Epidermal melanocyte (primary cell): ENCODE results near the gene ALKBH3.

Experiments used
- DNase-seq: peaks from one replicate; pipeline ENCODE4 v3.0.0; 2011; ENCODE audit warnings: low spot score; ENCODE audit not compliant: insufficient read length

The ALKBH3 gene

GRCh38 chr11:43937434-43938411, 57.1 kb downstream of the ALKBH3 start:
- DNase-seq = no peak

DNA sequence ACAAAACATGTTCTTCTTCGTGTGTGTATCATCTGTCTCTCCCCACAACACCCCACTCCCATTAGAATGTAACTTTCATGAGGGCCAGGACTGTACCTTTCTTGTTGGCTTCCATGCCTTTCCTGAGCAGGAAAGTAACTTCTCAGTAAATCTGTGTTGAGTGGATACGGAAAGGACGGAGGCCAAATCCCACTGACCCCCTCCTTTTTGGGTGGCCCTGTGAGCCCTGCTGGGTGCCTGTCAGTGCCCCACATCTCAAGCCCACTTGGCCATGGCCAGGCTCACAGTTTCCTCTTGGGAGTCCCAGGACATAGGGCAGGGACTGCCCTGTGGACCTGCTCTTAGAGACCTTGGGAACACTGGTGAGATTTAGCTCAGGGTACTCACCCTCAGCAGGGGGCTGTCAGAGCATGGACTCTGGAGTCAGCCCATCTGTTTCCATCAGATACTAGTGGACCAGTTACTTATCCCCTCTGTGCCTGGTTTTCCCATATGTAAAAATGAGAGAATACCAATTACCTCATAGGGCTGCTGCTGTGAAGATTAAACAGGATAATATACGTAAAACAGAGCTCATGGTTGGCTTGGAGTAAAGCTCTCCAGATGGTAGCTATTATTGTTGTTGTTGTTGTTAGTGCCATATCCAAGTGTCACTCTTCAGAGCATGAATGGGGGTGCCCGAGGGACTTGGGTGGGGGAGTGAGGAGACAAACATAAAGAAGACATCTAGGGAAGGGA, 60.8 kb downstream of the ALKBH3 start:
- no peak for DNase-seq

GRCh38 chr11:43942662-43943371, 62.2 kb downstream of the ALKBH3 start:
- DNase-seq = no peak

DNA sequence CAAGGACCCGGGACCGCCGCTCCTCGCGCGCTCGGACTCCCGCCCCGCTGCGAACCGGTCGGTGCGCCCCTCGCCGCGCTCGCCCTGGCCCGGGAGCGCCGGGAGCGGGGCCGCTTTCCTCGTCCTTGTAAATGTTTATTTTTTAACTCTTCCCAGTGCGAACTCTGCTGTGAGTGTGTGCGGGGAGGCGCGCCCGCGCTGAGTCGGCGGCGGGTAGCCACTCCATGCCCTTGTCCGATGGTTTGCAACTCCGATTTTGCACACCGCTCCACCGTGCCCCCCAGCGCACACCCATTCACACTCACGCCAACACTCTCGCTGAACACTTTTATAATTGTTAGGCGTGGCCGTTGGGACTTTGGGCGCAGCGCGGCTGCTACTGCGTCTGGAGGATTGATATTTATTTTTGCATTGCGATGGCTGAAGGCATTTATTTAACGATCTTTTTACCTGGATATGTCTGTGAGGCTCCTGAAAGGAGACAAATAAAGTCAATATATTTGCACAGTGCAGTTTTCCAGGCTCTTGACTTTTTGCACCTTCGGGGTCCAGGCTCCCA, 62.8 kb downstream of the ALKBH3 start:
- DNase-seq = no peak

- DNase-seq = no peak
These were observed 63.5 kb downstream of the ALKBH3 start for GRCh38 chr11:43943931-43944751.

DNA sequence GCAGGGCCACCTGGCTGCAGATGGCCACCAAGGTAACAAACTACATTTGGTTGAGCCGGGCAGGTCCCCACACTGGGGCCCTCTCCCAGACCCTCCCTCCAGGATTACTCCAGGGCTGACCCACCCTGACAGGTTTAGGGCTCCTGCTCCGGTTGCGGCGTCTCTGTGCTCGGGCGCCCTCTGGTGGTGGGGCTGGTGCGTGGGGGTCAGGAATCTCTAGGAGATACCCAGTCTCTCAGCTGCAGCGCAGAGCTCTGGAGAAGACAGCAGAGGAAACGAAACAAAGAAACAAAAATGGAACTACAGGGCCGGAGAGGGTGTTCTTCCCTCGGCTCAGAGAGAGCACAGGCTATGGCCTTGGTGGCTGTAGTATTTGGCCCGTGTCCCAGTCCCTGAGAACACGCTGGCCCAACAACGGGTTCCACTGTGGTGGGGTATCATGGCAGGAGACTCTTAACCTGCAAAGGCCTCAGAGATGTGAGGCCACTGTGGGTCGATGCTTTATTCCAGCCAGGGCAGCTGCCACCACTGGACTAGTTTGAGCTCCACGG, 64.2 kb downstream of the ALKBH3 start:
- DNase-seq = peak; percentile 62

DNA sequence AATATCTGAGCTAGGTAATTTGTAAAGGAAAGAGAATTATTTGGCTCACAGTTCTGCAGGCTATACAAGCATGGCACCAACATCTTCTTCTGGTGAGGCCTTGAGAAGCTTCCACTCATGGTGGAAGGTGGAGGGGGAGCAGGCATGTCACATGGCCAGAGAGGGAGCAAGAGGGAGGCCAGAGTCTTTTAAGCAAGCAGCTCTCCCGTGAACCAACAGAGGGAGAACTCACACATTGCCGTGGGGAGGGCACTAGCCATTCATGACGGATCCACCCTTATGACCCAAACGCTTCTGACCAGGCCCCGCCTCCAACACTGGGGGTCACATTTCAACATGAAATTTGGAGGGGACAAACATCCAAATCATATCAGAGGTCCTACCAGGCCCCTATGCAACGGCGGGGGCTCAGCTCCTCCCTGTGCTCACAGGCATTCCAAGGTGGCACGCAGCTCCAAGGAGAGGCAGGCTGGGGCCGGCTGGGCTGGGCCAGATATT, 66.4 kb downstream of the ALKBH3 start:
- DNase-seq = no peak

DNA sequence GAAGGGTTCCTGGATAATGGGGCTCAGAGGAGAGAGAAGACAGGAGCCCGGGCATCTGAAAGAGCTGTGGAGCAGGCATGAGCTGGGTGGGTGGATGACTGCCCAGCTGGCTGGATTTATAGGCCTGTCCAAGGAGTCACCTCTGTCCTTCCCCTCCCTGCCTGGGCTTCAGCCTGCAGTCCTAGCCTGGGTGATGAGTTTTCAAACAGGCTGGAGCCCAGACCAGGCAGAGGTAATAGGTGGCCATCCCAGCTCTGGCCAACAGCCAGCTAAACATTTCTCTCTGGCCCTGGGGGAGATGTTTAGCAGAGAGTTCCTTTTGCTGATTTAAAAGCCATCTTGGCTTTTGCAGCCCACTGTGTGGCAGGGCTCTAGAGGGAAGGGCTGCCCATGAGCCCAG, 67.2 kb downstream of the ALKBH3 start:
- no peak for DNase-seq

- no peak for DNase-seq
These were observed 68.0 kb downstream of the ALKBH3 start for GRCh38 chr11:43948341-43949225.

GRCh38 chr11:43950311-43950855, 69.8 kb downstream of the ALKBH3 start:
- no peak for DNase-seq

DNA sequence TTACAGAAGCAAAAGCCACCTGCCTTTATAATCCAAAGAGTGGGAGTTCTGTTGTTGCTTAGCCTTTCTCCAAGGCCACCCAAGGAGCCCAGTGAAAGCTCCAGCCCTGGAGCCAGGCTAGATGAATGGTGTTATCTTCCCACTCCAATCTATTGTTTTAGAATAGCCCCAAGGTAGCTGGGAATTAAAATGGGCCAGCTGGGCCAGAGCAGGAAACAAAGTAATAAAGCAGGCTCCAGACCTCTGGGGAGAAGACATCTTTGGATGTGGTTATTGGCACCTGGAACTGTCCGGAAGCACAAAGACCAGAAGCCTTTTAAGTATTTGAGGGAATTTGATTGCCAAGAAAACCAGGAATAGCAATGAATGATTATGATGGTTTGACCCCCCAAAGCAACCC, 70.6 kb downstream of the ALKBH3 start:
- DNase-seq = no peak

GRCh38 chr11:43952020-43952400, 71.4 kb downstream of the ALKBH3 start:
- no peak for DNase-seq

- DNase-seq = no peak
These were observed 72.0 kb downstream of the ALKBH3 start for GRCh38 chr11:43952401-43953342.

DNA sequence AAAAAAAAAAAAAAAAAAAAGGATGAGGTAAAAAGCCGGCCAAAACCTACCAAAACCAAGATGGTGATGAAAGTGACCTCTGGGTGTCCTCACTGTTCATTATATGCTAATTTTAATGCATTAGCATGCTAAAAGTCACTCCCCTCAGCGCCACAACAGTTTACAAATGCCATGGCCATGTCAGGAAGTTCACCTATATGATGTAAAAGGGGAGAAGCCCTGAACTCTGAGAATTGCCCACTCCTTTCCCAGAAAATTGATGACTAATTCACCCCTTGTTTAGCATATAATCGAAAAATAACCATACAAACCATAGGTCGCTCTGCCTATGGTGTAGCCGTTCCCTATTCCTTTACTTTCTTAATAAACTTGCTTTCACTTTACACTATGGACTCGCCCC, 72.9 kb downstream of the ALKBH3 start:
- DNase-seq = no peak

DNA sequence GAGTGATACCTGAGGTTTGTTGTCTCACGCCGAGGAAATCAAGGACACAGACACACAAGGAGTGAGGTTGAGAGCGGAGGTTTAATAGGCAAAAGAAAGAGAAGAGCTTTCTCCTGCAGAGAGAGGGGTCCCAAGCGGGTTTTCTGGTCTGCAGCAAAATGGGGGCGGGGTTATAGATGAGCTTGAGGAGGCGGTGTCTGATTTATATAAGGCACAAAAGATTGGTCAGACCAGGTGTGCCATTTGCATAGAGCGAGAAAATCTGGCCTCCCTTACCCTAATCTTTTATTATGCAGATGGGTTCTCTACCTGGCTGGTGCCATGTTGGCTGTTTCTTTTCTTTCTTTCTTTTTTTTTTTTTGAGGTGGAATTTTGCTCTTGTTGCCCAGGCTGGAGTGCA, 73.6 kb downstream of the ALKBH3 start:
- DNase-seq = no peak

- no peak for DNase-seq
These were observed 74.9 kb downstream of the ALKBH3 start for GRCh38 chr11:43955381-43956118.

- no peak for DNase-seq
These were observed 76.9 kb downstream of the ALKBH3 start for GRCh38 chr11:43957571-43957970.
